Hepatocyte (in vitro differentiated cells): ENCODE data around the gene DENND1A. TPM values are rescaled to one million over a fixed set of nuclear protein-coding genes. Genes with fewer than 3 reads are reported as not detected.

ENCODE experiments used
- DNase-seq: peaks from one replicate; pipeline ENCODE4 v3.0.0-alpha.2; 2016; ENCODE audit warnings: low spot score
- H2AFZ ChIP-seq: fragments of 200-600 bp; sonication (generic); 2 replicates; pipeline ENCODE4 v1.6.0; 2016; ENCODE audit warnings: antibody characterized with exemption, mild to moderate bottlenecking
- H3K27ac ChIP-seq: fragments of 200-600 bp; sonication (generic); 2 replicates; pipeline ENCODE4 v1.5.1; 2016; ENCODE audit warnings: mild to moderate bottlenecking
- H3K27me3 ChIP-seq: fragments of 200-600 bp; sonication (generic); 2 replicates; pipeline ENCODE4 v1.6.1; 2016
- H3K36me3 ChIP-seq: fragments of 200-600 bp; sonication (generic); replicated peaks from 2 replicates; pipeline ENCODE4 v1.5.1; 2016; ENCODE audit warnings: low read depth; ENCODE audit not compliant: insufficient read depth
- H3K4me1 ChIP-seq: fragments of 200-600 bp; sonication (generic); 2 replicates; pipeline ENCODE4 v1.5.1; 2016; ENCODE audit warnings: mild to moderate bottlenecking, moderate library complexity; ENCODE audit not compliant: insufficient read depth
- H3K4me2 ChIP-seq: fragments of 200-600 bp; sonication (generic); 2 replicates; pipeline ENCODE4 v1.6.0; 2016
- H3K4me3 ChIP-seq: fragments of 200-600 bp; sonication (generic); 2 replicates; pipeline ENCODE4 v1.5.1; 2016; ENCODE audit warnings: mild to moderate bottlenecking
- H3K79me2 ChIP-seq: fragments of 200-600 bp; sonication (generic); 2 replicates; pipeline ENCODE4 v1.6.0; 2017; ENCODE audit warnings: mild to moderate bottlenecking
- H3K9me2 ChIP-seq: fragments of 200-600 bp; sonication (generic); replicated peaks from 2 replicates; pipeline ENCODE4 v1.6.0; 2017; ENCODE audit warnings: mild to moderate bottlenecking; ENCODE audit not compliant: insufficient read depth
- H3K9me3 ChIP-seq: fragments of 200-600 bp; sonication (generic); 2 replicates; pipeline ENCODE4 v1.5.1; 2016; ENCODE audit warnings: low read depth, mild to moderate bottlenecking
- H4K20me1 ChIP-seq: fragments of 200-600 bp; sonication (generic); 2 replicates; pipeline ENCODE4 v1.6.0; 2016; ENCODE audit warnings: mild to moderate bottlenecking; ENCODE audit not compliant: insufficient read depth, poor library complexity, severe bottlenecking
- EZH2 ChIP-seq: fragments of 200-600 bp; sonication (generic); IDR thresholded peaks from 2 replicates; pipeline ENCODE4 v1.6.1; 2016; ENCODE audit warnings: antibody characterized with exemption, mild to moderate bottlenecking, borderline replicate concordance
- EZH2phosphoT487 ChIP-seq: fragments of 200-600 bp; sonication (generic); IDR thresholded peaks from one replicate; pipeline ENCODE4 v1.6.1; 2018; ENCODE audit warnings: antibody characterized with exemption, mild to moderate bottlenecking, low read depth, moderate library complexity; ENCODE audit not compliant: unreplicated experiment, severe bottlenecking
- WGBS: methylation state at CpG from one replicate; pipeline ENCODE4 v1.1.6; 2016; ENCODE audit warnings: low lambda C conversion rate; ENCODE audit errors: missing lambda C conversion rate; 5-methylcytosine and 5-hydroxymethylcytosine counted together
- polyA plus RNA-seq: library from polyadenylated mRNA; unstranded; fragments of >200 nt; fragmentation: Nextera tagmentation; extraction: Ambion mirVana; gene quantifications from 2 replicates; pipeline ENCODE4 v1.2.1, GENCODE V29; 2016
- total RNA-seq: library from RNA; depleted of rRNA; stranded (reverse); fragments of >200 nt; gene quantifications from 2 replicates; pipeline ENCODE4 v1.2.3, GENCODE V29; 2014
- TF ChIP-seq, protein P1 (sequence below): fragments of 200-600 bp; sonication (generic); IDR thresholded peaks from 2 replicates; pipeline ENCODE4 v1.5.1; 2016; ENCODE audit warnings: antibody characterized with exemption, mild to moderate bottlenecking; ENCODE audit not compliant: poor library complexity

Gene DENND1A
- total and polyA plus RNA-seq, 2 experiments from 2014 or later: 24.0 to 28.9 TPM

DNA sequence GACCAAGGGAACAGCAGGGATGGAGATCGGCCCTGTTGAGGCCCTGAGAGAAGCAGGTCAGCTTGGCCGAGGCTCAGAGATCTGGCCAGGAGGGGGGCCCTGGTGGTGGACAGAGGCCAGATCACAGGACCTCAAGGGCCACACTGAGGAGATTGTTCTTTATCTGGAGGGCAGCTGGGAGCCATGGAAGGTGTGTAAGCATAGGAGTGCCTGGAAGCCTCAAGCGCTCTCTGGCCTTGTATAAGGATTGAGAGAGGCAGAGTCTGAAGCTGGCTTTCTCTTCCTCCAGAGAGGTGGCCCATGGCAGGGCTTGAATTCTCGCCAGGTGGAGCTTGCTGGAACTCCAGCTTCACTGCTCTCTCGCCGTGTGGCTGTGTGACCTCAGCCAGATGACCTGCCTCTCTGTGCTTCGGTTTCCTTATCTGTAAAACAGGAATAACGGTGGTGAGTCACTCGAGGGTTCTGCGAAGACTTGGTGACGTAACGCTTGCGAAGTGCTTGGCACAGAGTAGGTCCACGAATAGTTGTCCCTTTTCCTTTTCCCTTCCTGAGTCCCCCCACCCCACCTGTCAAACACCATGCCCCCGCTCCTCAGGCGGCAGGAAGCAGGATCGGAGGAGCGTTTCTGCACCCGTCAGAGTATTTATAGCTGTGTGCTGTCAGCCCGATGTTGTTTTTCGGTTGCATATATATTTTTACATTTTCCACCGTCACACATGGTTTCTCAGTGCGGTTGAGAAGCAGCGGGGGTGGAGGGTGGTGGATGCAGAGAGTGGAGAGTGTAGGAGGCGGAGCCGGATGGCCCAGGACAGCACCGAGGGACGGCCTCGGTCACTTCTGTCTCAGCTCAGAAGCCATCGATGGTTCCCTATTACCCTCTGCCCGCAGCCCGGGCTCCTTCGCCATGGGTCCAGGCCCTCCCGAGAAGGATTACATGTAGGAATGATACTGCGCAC, 590.9 kb downstream of the DENND1A start:
- WGBS: 82% methylated on average over 33 of the region's 35 CpGs
- Histone ChIP-seq H3K4me2 (no peak overlapping the region), H2AFZ (no peak overlapping the region)

DNA sequence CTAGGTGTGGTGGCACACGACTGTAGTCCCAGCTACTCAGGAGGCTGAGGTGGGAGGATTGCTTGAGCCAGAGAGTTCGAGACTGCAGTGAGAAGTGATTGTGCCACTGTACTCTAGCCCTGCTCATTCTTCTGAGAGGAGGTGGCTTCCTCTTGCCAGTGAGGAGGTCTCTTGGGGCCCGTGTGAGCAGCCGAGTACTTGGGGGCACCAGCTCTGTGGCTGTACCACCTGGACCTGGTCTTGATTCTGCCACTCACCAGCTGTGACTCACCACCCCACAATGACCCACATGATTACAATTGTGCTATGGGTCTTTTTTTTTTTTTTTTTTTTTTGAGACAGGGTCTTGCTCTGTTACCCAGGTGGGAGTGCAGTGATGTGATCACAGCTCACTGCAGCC, 592.0 kb downstream of the DENND1A start:
- Histone ChIP-seq H3K79me2 (no peaks in the 10 kb centered on the region), H2AFZ (no peak overlapping the region), H3K4me2 (no peak overlapping the region), H3K9me3 (no peaks in the 10 kb centered on the region), H3K27ac (no peak overlapping the region), H3K4me1 (peaks cover 31% of the 10 kb centered on the region), H4K20me1 (no peaks in the 10 kb centered on the region), H3K27me3 (no peaks in the 10 kb centered on the region), H3K9me2 (no peaks in the 10 kb centered on the region), H3K4me3 (no peak overlapping the region), H3K36me3 (no peaks in the 10 kb centered on the region)
- WGBS: 91% methylated on average over 4 of the region's 4 CpGs
- no peak for DNase-seq
- TF ChIP-seq, protein P1, sequence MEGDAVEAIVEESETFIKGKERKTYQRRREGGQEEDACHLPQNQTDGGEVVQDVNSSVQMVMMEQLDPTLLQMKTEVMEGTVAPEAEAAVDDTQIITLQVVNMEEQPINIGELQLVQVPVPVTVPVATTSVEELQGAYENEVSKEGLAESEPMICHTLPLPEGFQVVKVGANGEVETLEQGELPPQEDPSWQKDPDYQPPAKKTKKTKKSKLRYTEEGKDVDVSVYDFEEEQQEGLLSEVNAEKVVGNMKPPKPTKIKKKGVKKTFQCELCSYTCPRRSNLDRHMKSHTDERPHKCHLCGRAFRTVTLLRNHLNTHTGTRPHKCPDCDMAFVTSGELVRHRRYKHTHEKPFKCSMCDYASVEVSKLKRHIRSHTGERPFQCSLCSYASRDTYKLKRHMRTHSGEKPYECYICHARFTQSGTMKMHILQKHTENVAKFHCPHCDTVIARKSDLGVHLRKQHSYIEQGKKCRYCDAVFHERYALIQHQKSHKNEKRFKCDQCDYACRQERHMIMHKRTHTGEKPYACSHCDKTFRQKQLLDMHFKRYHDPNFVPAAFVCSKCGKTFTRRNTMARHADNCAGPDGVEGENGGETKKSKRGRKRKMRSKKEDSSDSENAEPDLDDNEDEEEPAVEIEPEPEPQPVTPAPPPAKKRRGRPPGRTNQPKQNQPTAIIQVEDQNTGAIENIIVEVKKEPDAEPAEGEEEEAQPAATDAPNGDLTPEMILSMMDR: no peak
- no peak for TF ChIP-seq EZH2
- TF ChIP-seq EZH2phosphoT487: no peak

More for the DNA sequence above, 590.9 kb downstream of the DENND1A start:
- TF ChIP-seq, protein P1: no peak
- no peak for TF ChIP-seq EZH2
- no peak for TF ChIP-seq EZH2phosphoT487
- H4K20me1 ChIP-seq: no peaks in the 10 kb centered on the region
- no peaks in the 10 kb centered on the region for H3K27me3 ChIP-seq
- no peaks in the 10 kb centered on the region for H3K79me2 ChIP-seq
- DNase-seq: no peak
- H3K4me1 ChIP-seq: peaks cover 31% of the 10 kb centered on the region
- H3K4me3 ChIP-seq: no peak overlapping the region
- H3K9me3 ChIP-seq: no peaks in the 10 kb centered on the region
- no peak overlapping the region for H3K27ac ChIP-seq
- H3K9me2 ChIP-seq: no peaks in the 10 kb centered on the region
- H3K36me3 ChIP-seq: no peaks in the 10 kb centered on the region

DNA sequence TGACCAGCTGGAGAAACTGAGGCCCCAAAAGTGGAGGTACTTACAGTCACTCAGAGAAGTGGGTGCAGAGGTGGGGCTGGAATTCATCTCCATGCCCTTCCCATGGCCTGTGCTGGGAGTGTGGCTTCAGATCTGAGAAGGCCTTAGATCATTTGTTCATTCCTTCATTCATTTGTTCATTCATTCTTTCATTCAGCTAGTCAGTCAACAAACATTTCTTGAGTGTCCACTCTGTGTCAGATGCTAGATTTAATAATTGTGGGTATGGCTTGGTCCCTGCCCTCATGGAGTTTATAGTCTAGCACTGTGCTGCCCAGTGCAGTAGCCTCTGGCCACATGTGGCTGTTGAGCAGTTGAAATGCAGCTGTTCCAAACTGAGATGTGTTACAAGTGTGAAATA, 593.0 kb downstream of the DENND1A start:
- no peak overlapping the region for H3K27ac ChIP-seq
- no peak overlapping the region for H3K4me3 ChIP-seq
- no peak overlapping the region for H3K4me2 ChIP-seq
- H3K79me2 ChIP-seq: no peaks in the 10 kb centered on the region
- no peaks in the 10 kb centered on the region for H3K9me3 ChIP-seq
- no peaks in the 10 kb centered on the region for H4K20me1 ChIP-seq
- TF ChIP-seq, protein P1: no peak
- TF ChIP-seq EZH2phosphoT487: no peak
- no peak for TF ChIP-seq EZH2
- no peaks in the 10 kb centered on the region for H3K9me2 ChIP-seq
- no peak for DNase-seq
- H3K27me3 ChIP-seq: no peaks in the 10 kb centered on the region
- H2AFZ ChIP-seq: no peak overlapping the region
- H3K36me3 ChIP-seq: no peaks in the 10 kb centered on the region
- peaks cover 31% of the 10 kb centered on the region for H3K4me1 ChIP-seq
